SJCRH30 (cell line): ENCODE results near the gene ATP1B2. TPM values are rescaled to one million over a fixed set of nuclear protein-coding genes. Genes with fewer than 3 reads are reported as not detected.
A peak's percentile ranks its signal among the peaks of the same experiment; 100 is the strongest.

ENCODE experiments used
- DNase-seq, 2 experiments: peaks; one replicate each; pipeline ENCODE4 v3.0.0-alpha.2; 2015 to 2020
- H3K27ac ChIP-seq: fragments of 250-450 bp; sonication (Bioruptor Pico); 2 replicates; pipeline ENCODE4 v1.5.1; 2020; ENCODE audit warnings: mild to moderate bottlenecking, moderate library complexity
- H3K27me3 ChIP-seq: fragments of 250-450 bp; sonication (Bioruptor Pico); 2 replicates; pipeline ENCODE4 v1.5.1; 2020; ENCODE audit warnings: mild to moderate bottlenecking, moderate library complexity
- H3K36me3 ChIP-seq: fragments of 250-450 bp; sonication (Bioruptor Pico); 2 replicates; pipeline ENCODE4 v1.5.1; 2020; ENCODE audit warnings: mild to moderate bottlenecking, moderate library complexity
- H3K4me1 ChIP-seq: fragments of 250-450 bp; sonication (Bioruptor Pico); 2 replicates; pipeline ENCODE4 v1.5.1; 2020; ENCODE audit warnings: mild to moderate bottlenecking, moderate library complexity
- H3K4me3 ChIP-seq: fragments of 250-450 bp; sonication (Bioruptor Pico); 2 replicates; pipeline ENCODE4 v1.5.1; 2020; ENCODE audit warnings: mild to moderate bottlenecking, moderate library complexity
- H3K9me3 ChIP-seq: fragments of 250-450 bp; sonication (Bioruptor Pico); replicated peaks from 2 replicates; pipeline ENCODE4 v1.5.1; 2020; ENCODE audit warnings: mild to moderate bottlenecking, moderate library complexity
- total RNA-seq: library from RNA; depleted of rRNA; stranded (reverse); fragments of >200 nt; shearing (Covaris generic); gene quantifications from 2 replicates; pipeline ENCODE4 v1.2.3, GENCODE V29; 2014; rRNA removed

ATP1B2 gene
- total RNA-seq, 1 experiment from 2014 or later: 0.04 TPM

DNA sequence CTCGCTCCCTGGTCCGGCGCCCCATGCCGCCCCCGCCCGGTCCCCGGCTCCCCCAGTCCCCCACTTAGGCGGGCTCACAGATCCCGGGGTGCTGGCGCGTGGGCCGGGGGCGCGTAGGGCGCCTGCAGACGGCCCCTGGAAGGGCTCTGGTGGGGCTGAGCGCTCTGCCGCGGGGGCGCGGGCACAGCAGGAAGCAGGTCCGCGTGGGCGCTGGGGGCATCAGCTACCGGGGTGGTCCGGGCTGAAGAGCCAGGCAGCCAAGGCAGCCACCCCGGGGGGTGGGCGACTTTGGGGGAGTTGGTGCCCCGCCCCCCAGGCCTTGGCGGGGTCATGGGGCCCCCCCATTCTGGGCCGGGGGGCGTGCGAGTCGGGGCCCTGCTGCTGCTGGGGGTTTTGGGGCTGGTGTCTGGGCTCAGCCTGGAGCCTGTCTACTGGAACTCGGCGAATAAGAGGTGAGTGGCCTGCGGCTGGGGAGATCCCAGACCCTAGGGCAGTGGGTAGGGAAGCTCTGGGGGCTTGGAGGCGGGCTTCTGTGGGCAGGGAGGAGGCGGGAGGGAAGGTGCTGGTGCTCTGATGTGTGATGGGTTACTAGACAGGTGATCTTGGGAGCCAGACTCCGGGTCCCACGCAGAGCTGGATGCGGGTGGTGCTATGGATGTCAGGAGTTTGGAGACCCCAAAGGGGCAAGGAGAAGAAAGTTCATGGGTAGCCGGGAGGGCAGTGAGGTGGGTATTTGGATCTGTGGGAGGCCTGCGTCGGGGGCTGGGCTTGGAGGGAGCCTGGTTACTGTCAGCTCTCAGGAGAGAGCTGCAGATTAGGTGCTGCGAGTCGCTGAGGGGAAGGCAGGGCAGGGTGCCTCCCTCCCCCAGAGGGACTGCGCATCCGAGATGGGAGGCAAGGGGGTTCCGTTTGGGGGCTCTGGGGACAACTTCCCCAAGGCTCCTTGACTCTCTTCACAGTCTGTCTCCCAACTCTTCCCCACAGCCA, 54.8 kb downstream of the ATP1B2 start:
- H3K4me1 ChIP-seq: no peaks in the 10 kb centered on the region
- H3K27ac ChIP-seq: no peak overlapping the region
- H3K36me3 ChIP-seq: no peaks in the 10 kb centered on the region
- DNase-seq: no peak
- H3K9me3 ChIP-seq: no peaks in the 10 kb centered on the region
- H3K27me3 ChIP-seq: no peaks in the 10 kb centered on the region
- H3K4me3 ChIP-seq: peak overlapping the region; percentile 61

DNA sequence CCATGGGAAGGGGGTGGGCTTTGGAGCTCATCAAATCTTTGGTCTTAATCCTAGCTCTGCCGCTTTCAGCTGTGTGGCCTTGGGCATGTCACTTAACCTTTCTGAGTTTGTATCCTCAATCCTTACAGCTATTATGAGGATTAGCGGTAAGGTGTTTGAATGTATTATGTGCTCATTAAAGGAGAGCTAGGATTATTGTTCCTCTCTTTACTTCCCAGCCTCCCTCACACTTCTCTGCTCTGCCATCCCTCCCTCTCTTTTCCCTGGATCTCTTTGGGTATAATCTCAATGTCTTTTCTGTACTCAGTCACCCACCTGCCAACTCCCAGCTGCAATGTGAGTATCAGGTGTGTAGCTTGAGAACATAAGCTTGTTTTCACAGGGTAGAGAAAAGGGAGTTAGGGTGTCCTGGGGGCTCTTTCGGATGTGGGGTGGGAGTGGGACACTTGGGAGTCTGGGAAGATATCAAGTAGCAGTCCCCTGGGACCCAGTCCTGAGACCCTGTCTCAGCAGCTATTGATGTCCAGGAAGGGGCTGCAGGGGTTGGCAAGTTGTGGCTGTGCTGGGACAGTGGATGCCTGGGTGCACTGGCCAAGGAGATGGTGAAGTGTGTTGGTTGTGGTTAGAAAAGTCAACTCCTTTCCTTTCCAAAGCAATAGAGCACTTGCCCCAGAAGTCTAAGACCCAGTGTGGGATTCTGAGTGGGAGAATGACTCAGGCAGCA, 56.1 kb downstream of the ATP1B2 start:
- no peaks in the 10 kb centered on the region for H3K4me1 ChIP-seq
- H3K9me3 ChIP-seq: no peaks in the 10 kb centered on the region
- DNase-seq: no peak
- H3K36me3 ChIP-seq: no peaks in the 10 kb centered on the region
- H3K27me3 ChIP-seq: no peaks in the 10 kb centered on the region
- H3K27ac ChIP-seq: no peak overlapping the region
- H3K4me3 ChIP-seq: no peak overlapping the region

Other genes with a start within 250 kb of the ATP1B2 start
- 62.4 and 71.8 TPM in 2 replicates for gene TMEM256, start 246.8 kb upstream of the ATP1B2 start, total RNA-seq
- gene NLGN2, start 243.1 kb upstream of the ATP1B2 start, total RNA-seq: 5.0 and 6.8 TPM in 2 replicates
- not detected in 2 replicates for gene SPEM1, start 230.6 kb upstream of the ATP1B2 start, total RNA-seq
- not detected in 2 replicates for gene SPEM2, start 225.3 kb upstream of the ATP1B2 start, total RNA-seq
- not detected in 2 replicates for gene SPEM3, start 222.1 kb upstream of the ATP1B2 start, total RNA-seq
- 0.10 and 0.53 TPM in 2 replicates for gene TMEM102, start 215.5 kb upstream of the ATP1B2 start, total RNA-seq
- 4.0 and 5.0 TPM in 2 replicates for gene FGF11, start 211.4 kb upstream of the ATP1B2 start, total RNA-seq
- gene CHRNB1, start 205.9 kb upstream of the ATP1B2 start, total RNA-seq: 33.3 and 36.9 TPM in 2 replicates
- gene ZBTB4, start 171.3 kb upstream of the ATP1B2 start, total RNA-seq: 4.7 and 5.3 TPM in 2 replicates
- gene SLC35G6, start 169.5 kb upstream of the ATP1B2 start, total RNA-seq: not detected in 2 replicates
- 27.7 and 32.0 TPM in 2 replicates for gene POLR2A, start 166.6 kb upstream of the ATP1B2 start, total RNA-seq
- gene TNFSF12, start 101.9 kb upstream of the ATP1B2 start, total RNA-seq: not detected in 2 replicates
- 0.40 and 0.41 TPM in 2 replicates for gene TNFSF13, start 92.2 kb upstream of the ATP1B2 start, total RNA-seq
- 63.8 and 73.6 TPM in 2 replicates for gene SENP3, start 89.0 kb upstream of the ATP1B2 start, total RNA-seq
- 0.18 TPM in 1 of 2 replicates, not detected in the other for gene CD68, start 71.3 kb upstream of the ATP1B2 start, total RNA-seq
- gene MPDU1, start 67.1 kb upstream of the ATP1B2 start, total RNA-seq: 44.1 and 49.9 TPM in 2 replicates
- gene SOX15, start 60.8 kb upstream of the ATP1B2 start, total RNA-seq: 0.10 and 0.30 TPM in 2 replicates
- 30.2 and 30.6 TPM in 2 replicates for gene FXR2, start 36.0 kb upstream of the ATP1B2 start, total RNA-seq
- gene SAT2, start 23.1 kb upstream of the ATP1B2 start, total RNA-seq: 17.3 and 17.6 TPM in 2 replicates
- 0.14 and 0.38 TPM in 2 replicates for gene SHBG, start 20.8 kb upstream of the ATP1B2 start, total RNA-seq
- gene TP53, start 36.6 kb downstream of the ATP1B2 start, total RNA-seq: 37.8 and 39.5 TPM in 2 replicates
- 14.9 and 15.6 TPM in 2 replicates for gene WRAP53, start 37.6 kb downstream of the ATP1B2 start, total RNA-seq
- 3.5 and 4.1 TPM in 2 replicates for gene EFNB3, start 54.3 kb downstream of the ATP1B2 start, total RNA-seq
- gene DNAH2, start 66.8 kb downstream of the ATP1B2 start, total RNA-seq: not detected in 2 replicates
- 6.4 and 9.0 TPM in 2 replicates for gene KDM6B, start 183.3 kb downstream of the ATP1B2 start, total RNA-seq
- 0.36 and 0.63 TPM in 2 replicates for gene TMEM88, start 204.1 kb downstream of the ATP1B2 start, total RNA-seq
- 30.4 and 45.3 TPM in 2 replicates for gene NAA38, start 206.6 kb downstream of the ATP1B2 start, total RNA-seq
- gene CYB5D1, start 207.1 kb downstream of the ATP1B2 start, total RNA-seq: 3.5 and 5.3 TPM in 2 replicates
- 101 and 109 TPM in 2 replicates for gene CHD3, start 237.9 kb downstream of the ATP1B2 start, total RNA-seq